GM12891 (cell line): ENCODE data around the gene LRMDA.

Experiments used
- PAX5 ChIP-seq: IDR thresholded peaks from 2 replicates; pipeline ENCODE4 v1.6.1; 2011; ENCODE audit warnings: low read length, moderate library complexity, mild to moderate bottlenecking; ENCODE audit not compliant: insufficient read depth, severe bottlenecking
- POLR2A ChIP-seq: IDR thresholded peaks from 2 replicates; pipeline ENCODE4 v1.6.1; 2011; ENCODE audit warnings: low read depth, low read length, control low read depth
- POLR2AphosphoS5 ChIP-seq: IDR thresholded peaks from 2 replicates; pipeline ENCODE4 v1.6.1; 2011; ENCODE audit warnings: low read depth, low read length, control low read depth
- TAF1 ChIP-seq: IDR thresholded peaks from 2 replicates; pipeline ENCODE4 v1.6.1; 2011; ENCODE audit warnings: low read depth, low read length, control low read depth

DNA sequence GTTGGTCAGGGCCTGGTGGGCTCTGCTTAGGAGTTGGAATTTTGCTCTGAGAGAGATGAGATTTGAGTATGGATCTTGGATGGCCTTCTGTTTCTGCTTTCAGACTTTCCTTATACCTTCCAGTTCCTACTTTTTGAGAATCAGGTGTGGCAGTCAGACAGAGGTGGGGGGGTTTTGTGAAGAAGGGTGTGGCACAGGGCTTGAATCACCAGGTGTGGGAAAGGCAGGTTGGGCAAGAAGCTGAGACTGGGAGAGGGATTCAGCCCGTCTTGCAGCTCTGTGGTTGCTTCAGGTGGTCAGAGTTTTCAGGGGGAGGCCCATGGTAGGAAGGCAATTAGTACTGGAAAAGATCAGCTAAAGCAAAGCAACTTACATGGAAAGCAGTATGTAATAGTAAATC, 340.2 kb downstream of the LRMDA start:
- TF ChIP-seq POLR2A (no peak), POLR2AphosphoS5 (no peak), PAX5 (no peak), TAF1 (no peak)
